Measurements from ENCODE around the gene DOCK1. TPM values are rescaled to one million over a fixed set of nuclear protein-coding genes. Genes with fewer than 3 reads are reported as not detected.
"Not testable (repeated sequence)": the region's sequence is repeated elsewhere in the genome, so short reads cannot be mapped to it uniquely, and the experiment has no call there.

The DOCK1 gene
- total RNA-seq, 1 donor: 0.42 TPM

- Histone ChIP-seq H3K27me3 (ENCODE audit: insufficient read depth, low read length) (no peaks in the 10 kb centered on the region), H3K4me3 (ENCODE audit: low read length) (no peak overlapping the region), H3K4me1 (ENCODE audit: insufficient read depth, low read length) (no peaks in the 10 kb centered on the region), H3K9me3 (ENCODE audit: low read depth, low read length) (no peaks in the 10 kb centered on the region)
These were observed 12.7 kb upstream of the DOCK1 start for GRCh38 chr10:126892226-126893175.

GRCh38 chr10:126893206-126893605 is 12.0 kb upstream of the DOCK1 start:
- Histone ChIP-seq H3K27me3 (ENCODE audit: insufficient read depth, low read length) (no peaks in the 10 kb centered on the region), H3K4me1 (ENCODE audit: insufficient read depth, low read length) (no peaks in the 10 kb centered on the region), H3K4me3 (ENCODE audit: low read length) (no peak overlapping the region), H3K9me3 (ENCODE audit: low read depth, low read length) (no peaks in the 10 kb centered on the region)

- Histone ChIP-seq H3K27me3 (ENCODE audit: insufficient read depth, low read length) (no peaks in the 10 kb centered on the region), H3K4me1 (ENCODE audit: insufficient read depth, low read length) (no peaks in the 10 kb centered on the region), H3K4me3 (ENCODE audit: low read length) (no peak overlapping the region), H3K9me3 (ENCODE audit: low read depth, low read length) (no peaks in the 10 kb centered on the region)
These were observed 11.4 kb upstream of the DOCK1 start for GRCh38 chr10:126893841-126894240.

GRCh38 chr10:126895214-126895781 is 9.9 kb upstream of the DOCK1 start:
- Histone ChIP-seq H3K4me1 (ENCODE audit: insufficient read depth, low read length) (no peaks in the 10 kb centered on the region), H3K27me3 (ENCODE audit: insufficient read depth, low read length) (no peaks in the 10 kb centered on the region), H3K9me3 (ENCODE audit: low read depth, low read length) (no peaks in the 10 kb centered on the region), H3K4me3 (ENCODE audit: low read length) (no peak overlapping the region)

- H3K9me3 ChIP-seq (ENCODE audit: low read depth, low read length): no peaks in the 10 kb centered on the region
- no peaks in the 10 kb centered on the region for H3K4me1 ChIP-seq (ENCODE audit: insufficient read depth, low read length)
- H3K4me3 ChIP-seq (ENCODE audit: low read length): no peak overlapping the region
- peaks cover under 1% of the 10 kb centered on the region for H3K27me3 ChIP-seq (ENCODE audit: insufficient read depth, low read length)
These were observed 6.8 kb upstream of the DOCK1 start for GRCh38 chr10:126898460-126898859.

GRCh38 chr10:126899529-126899928 is 5.7 kb upstream of the DOCK1 start:
- not testable (repeated sequence) for H3K4me3 ChIP-seq (ENCODE audit: low read length); H3K4me1 ChIP-seq (ENCODE audit: insufficient read depth, low read length); H3K9me3 ChIP-seq (ENCODE audit: low read depth, low read length)
- peaks cover 11% of the 10 kb centered on the region for H3K27me3 ChIP-seq (ENCODE audit: insufficient read depth, low read length)

- Histone ChIP-seq H3K27me3 (ENCODE audit: insufficient read depth, low read length) (peaks cover 18% of the 10 kb centered on the region), H3K4me3 (ENCODE audit: low read length) (no peak overlapping the region), H3K9me3 (ENCODE audit: low read depth, low read length) (no peaks in the 10 kb centered on the region), H3K4me1 (ENCODE audit: insufficient read depth, low read length) (no peaks in the 10 kb centered on the region)
These were observed 3.1 kb upstream of the DOCK1 start for GRCh38 chr10:126902157-126902556.

- no peak overlapping the region for H3K4me3 ChIP-seq (ENCODE audit: low read length)
- no peaks in the 10 kb centered on the region for H3K9me3 ChIP-seq (ENCODE audit: low read depth, low read length)
- no peaks in the 10 kb centered on the region for H3K4me1 ChIP-seq (ENCODE audit: insufficient read depth, low read length)
- H3K27me3 ChIP-seq (ENCODE audit: insufficient read depth, low read length): peaks cover 18% of the 10 kb centered on the region
These were observed 1.4 kb upstream of the DOCK1 start for GRCh38 chr10:126903656-126904360.

GRCh38 chr10:126904516-126904817 is 761 bp upstream of the DOCK1 start:
- no peaks in the 10 kb centered on the region for H3K9me3 ChIP-seq (ENCODE audit: low read depth, low read length)
- no peak overlapping the region for H3K4me3 ChIP-seq (ENCODE audit: low read length)
- H3K4me1 ChIP-seq (ENCODE audit: insufficient read depth, low read length): no peaks in the 10 kb centered on the region
- H3K27me3 ChIP-seq (ENCODE audit: insufficient read depth, low read length): peaks cover 18% of the 10 kb centered on the region

- H3K4me3 ChIP-seq (ENCODE audit: low read length): no peak overlapping the region
- H3K4me1 ChIP-seq (ENCODE audit: insufficient read depth, low read length): no peaks in the 10 kb centered on the region
- peaks cover 18% of the 10 kb centered on the region for H3K27me3 ChIP-seq (ENCODE audit: insufficient read depth, low read length)
- no peaks in the 10 kb centered on the region for H3K9me3 ChIP-seq (ENCODE audit: low read depth, low read length)
These were observed 812 bp downstream of the DOCK1 start for GRCh38 chr10:126905776-126906703.

- H3K27me3 ChIP-seq (ENCODE audit: insufficient read depth, low read length): peaks cover 18% of the 10 kb centered on the region
- no peak overlapping the region for H3K4me3 ChIP-seq (ENCODE audit: low read length)
- no peaks in the 10 kb centered on the region for H3K4me1 ChIP-seq (ENCODE audit: insufficient read depth, low read length)
- no peaks in the 10 kb centered on the region for H3K9me3 ChIP-seq (ENCODE audit: low read depth, low read length)
These were observed 1.6 kb downstream of the DOCK1 start for GRCh38 chr10:126906704-126907422.

- no peak overlapping the region for H3K4me3 ChIP-seq (ENCODE audit: low read length)
- H3K9me3 ChIP-seq (ENCODE audit: low read depth, low read length): no peaks in the 10 kb centered on the region
- peaks cover 18% of the 10 kb centered on the region for H3K27me3 ChIP-seq (ENCODE audit: insufficient read depth, low read length)
- no peaks in the 10 kb centered on the region for H3K4me1 ChIP-seq (ENCODE audit: insufficient read depth, low read length)
These were observed 2.3 kb downstream of the DOCK1 start for GRCh38 chr10:126907423-126907970.

- Histone ChIP-seq H3K27me3 (ENCODE audit: insufficient read depth, low read length) (peaks cover 18% of the 10 kb centered on the region), H3K4me3 (ENCODE audit: low read length) (no peak overlapping the region), H3K4me1 (ENCODE audit: insufficient read depth, low read length) (no peaks in the 10 kb centered on the region), H3K9me3 (ENCODE audit: low read depth, low read length) (no peaks in the 10 kb centered on the region)
These were observed 3.0 kb downstream of the DOCK1 start for GRCh38 chr10:126908225-126908624.

GRCh38 chr10:126908729-126909128 is 3.5 kb downstream of the DOCK1 start:
- no peaks in the 10 kb centered on the region for H3K9me3 ChIP-seq (ENCODE audit: low read depth, low read length)
- no peak overlapping the region for H3K4me3 ChIP-seq (ENCODE audit: low read length)
- H3K4me1 ChIP-seq (ENCODE audit: insufficient read depth, low read length): no peaks in the 10 kb centered on the region
- peaks cover 15% of the 10 kb centered on the region for H3K27me3 ChIP-seq (ENCODE audit: insufficient read depth, low read length)

All from mononuclear cell (primary cell).